Measurements from ENCODE around the gene PHOSPHO1. TPM values are rescaled to one million over a fixed set of nuclear protein-coding genes. Genes with fewer than 3 reads are reported as not detected.
"Not testable (repeated sequence)": the region's sequence is repeated elsewhere in the genome, so short reads cannot be mapped to it uniquely, and the experiment has no call there.

The PHOSPHO1 gene
- total RNA-seq, 4 donors from 2014 or later: 0.60 to 11.2 (median 0.94) TPM; not detected in 1

GRCh38 chr17:49267912-49268311 lies 37.3 kb upstream of the PHOSPHO1 start:
- no peak for TF ChIP-seq CTCF (IDR thresholded peaks at IDR 0.05)
- ATAC-seq (ENCODE audit: low FRiP score) (no peak), DNase-seq (ENCODE audit: low spot score) (no peak)

GRCh38 chr17:49266233-49266632 lies 35.6 kb upstream of the PHOSPHO1 start:
- ATAC-seq (ENCODE audit: low FRiP score): no peak
- TF ChIP-seq CTCF (IDR thresholded peaks at IDR 0.05): no peak
- no peak for DNase-seq (ENCODE audit: low spot score)

GRCh38 chr17:49261540-49261939 lies 31.0 kb upstream of the PHOSPHO1 start:
- not testable (repeated sequence) for ATAC-seq (ENCODE audit: low FRiP score); DNase-seq (ENCODE audit: low spot score)

GRCh38 chr17:49260817-49261291 lies 30.3 kb upstream of the PHOSPHO1 start:
- ATAC-seq (ENCODE audit: low FRiP score) (no peak), DNase-seq (ENCODE audit: low spot score) (peak; percentile 34)
- no peak for TF ChIP-seq CTCF (IDR thresholded peaks at IDR 0.05)

- peak; percentile 81 for ATAC-seq (ENCODE audit: low FRiP score)
- DNase-seq (ENCODE audit: low spot score): peak; percentile 55
- no peak for TF ChIP-seq CTCF (IDR thresholded peaks at IDR 0.05)
Observed at GRCh38 chr17:49260011-49260816, 29.6 kb upstream of the PHOSPHO1 start.

GRCh38 chr17:49259663-49260010 lies 29.1 kb upstream of the PHOSPHO1 start:
- no peak for TF ChIP-seq CTCF (IDR thresholded peaks at IDR 0.05)
- no peak for ATAC-seq (ENCODE audit: low FRiP score)
- no peak for DNase-seq (ENCODE audit: low spot score)

- no peak for TF ChIP-seq CTCF (IDR thresholded peaks at IDR 0.05)
- ATAC-seq (ENCODE audit: low FRiP score): no peak
- no peak for DNase-seq (ENCODE audit: low spot score)
Observed at GRCh38 chr17:49258394-49258793, 27.8 kb upstream of the PHOSPHO1 start.
